C4-2B (cell line): ENCODE results near the gene ITGB2.

Source experiments
- CTCF ChIP-seq: fragments of 450-650 bp; conservative IDR thresholded peaks from 2 replicates; pipeline ENCODE4 v1.5.1; 2017; ENCODE audit warnings: mild to moderate bottlenecking
- ZFX ChIP-seq: fragments of 450-650 bp; IDR thresholded peaks from 2 replicates; pipeline ENCODE4 v1.6.1; 2017

GRCh38 chr21:44911384-44912157 lies 9.1 kb downstream of the ITGB2 start:
- TF ChIP-seq CTCF (peak; percentile 89), ZFX (peak; percentile 66; the same call in 1 of the 2 replicates)
